Hematopoietic multipotent progenitor cell treated with erythropoietin and hydrocortisone succinate and interleukin-3 and kit ligand, for 6 days (in vitro differentiated cells): Measurements from ENCODE around the gene SNCB.
"Not testable (repeated sequence)": the region's sequence is repeated elsewhere in the genome, so short reads cannot be mapped to it uniquely, and the experiment has no call there.

Source experiments
- DNase-seq: peaks from one replicate; pipeline ENCODE4 v3.0.0-alpha.2; 2015

Gene SNCB

DNA sequence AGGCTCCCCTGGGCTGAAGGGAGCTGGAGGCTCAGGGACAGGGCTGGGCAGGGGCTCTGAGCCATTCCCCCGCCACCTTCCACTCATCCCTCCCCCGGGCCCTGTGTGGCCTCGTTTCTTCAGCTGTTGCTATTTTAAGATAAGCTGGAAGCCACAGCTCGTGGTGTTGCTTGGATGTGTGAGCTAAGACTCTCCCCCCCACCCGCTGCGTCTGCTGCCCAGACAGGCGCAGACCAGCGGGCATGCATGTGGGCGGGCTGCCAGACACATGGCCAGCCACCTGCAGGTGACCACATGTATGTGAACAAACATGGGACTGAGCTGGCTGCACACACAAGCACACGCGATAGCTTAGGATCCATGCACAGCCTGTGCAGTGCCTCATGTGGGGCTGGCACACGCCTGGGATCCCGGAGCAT, 8.7 kb downstream of the SNCB start:
- DNase-seq, result peak; percentile 43

DNA sequence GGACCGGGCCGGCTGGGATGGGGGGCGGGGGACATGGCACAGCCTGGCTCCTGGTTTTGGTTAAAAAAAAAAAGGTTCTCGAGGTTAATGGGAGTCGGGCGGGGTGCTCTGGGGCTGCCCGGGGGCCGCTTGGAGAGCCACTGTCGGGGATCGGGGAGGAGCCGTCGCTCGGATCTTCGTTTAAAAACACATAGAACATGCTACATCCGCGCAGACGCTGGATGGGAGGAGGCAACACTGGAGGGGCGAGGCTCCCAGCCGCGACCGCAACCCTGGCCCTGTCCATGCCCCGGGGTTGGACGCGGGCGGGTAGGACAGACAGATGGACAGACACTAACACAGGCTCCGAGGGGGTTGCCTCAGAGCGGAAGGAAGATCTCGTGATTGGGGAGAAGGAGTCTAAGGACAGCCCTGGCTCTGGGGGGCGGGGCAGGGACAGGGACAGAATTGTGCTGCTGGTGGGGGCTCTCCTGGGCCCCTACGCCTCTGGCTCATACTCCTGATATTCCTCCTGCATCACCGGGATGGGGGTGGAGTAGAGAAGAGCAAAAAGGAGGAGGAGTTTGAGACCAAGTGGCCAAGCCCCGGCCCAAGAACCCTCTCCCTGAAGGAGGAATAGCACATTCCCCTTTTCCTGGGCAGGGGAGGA, 9.9 kb downstream of the SNCB start:
- DNase-seq, result peak; percentile 53

GRCh38 chr5:176619569-176620332, 10.6 kb downstream of the SNCB start:
- no peak for DNase-seq

GRCh38 chr5:176619203-176619568, 11.1 kb downstream of the SNCB start:
- peak; percentile 95 for DNase-seq

- no peak for DNase-seq
These were observed 11.6 kb downstream of the SNCB start for GRCh38 chr5:176618783-176619182.

DNA sequence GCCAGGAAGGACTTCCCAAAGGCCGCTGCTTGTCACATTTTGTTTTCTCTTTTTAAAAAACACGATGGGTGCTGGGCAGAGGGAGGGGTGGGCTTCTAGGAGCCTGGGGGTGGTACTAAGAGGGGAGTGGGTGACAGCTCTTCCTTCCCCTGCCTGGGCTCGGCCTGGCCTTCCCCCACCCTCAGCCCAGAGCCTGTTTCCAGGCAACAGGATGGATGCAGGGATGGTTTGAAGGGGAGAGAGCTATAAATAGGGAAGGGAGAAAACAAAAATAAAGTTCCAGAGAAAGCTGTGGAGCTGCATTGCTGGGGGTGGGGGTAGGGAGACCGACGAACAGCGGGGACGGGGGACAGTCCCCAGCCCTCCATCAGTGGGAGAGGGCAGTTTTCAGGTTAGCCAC, 13.8 kb downstream of the SNCB start:
- no peak for DNase-seq

DNA sequence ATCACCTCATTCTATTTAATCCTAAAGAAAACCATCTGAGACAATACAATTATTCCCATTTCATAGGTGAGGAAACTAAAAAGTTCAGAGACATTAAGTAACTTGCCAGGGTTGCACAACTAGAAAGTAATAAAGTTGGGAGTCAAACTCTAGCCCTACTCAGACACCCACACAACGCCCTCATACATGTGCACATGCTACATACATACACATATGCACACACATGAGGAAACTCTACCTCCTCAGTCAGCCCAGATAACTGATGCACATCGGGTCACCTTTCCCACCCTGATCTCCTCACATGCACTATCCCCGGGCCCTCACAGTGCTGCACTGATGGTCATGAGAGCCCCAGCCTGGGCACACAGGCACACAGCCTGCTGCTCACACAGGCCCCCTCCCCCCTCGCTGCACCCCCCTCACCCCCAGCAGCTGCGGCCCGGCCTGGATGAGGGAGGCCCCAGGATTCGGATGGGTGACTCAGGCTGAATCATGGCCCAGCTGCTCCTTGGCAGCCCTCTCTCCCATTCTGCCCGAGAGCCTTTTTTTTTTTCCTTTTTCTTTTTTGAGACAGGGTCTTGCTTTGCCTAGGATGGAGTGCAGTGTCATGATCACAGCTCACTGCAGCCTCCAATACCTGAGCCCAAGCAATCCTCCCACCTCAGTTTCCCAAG, 15.4 kb downstream of the SNCB start:
- no peak for DNase-seq

- no peak for DNase-seq
These were observed 17.5 kb downstream of the SNCB start for GRCh38 chr5:176612855-176613254.

GRCh38 chr5:176612008-176612407, 18.3 kb downstream of the SNCB start:
- no peak for DNase-seq

- peak; percentile 89 for DNase-seq
These were observed 18.9 kb downstream of the SNCB start for GRCh38 chr5:176611435-176611834.

GRCh38 chr5:176610435-176610773, 19.9 kb downstream of the SNCB start:
- no peak for DNase-seq

DNA sequence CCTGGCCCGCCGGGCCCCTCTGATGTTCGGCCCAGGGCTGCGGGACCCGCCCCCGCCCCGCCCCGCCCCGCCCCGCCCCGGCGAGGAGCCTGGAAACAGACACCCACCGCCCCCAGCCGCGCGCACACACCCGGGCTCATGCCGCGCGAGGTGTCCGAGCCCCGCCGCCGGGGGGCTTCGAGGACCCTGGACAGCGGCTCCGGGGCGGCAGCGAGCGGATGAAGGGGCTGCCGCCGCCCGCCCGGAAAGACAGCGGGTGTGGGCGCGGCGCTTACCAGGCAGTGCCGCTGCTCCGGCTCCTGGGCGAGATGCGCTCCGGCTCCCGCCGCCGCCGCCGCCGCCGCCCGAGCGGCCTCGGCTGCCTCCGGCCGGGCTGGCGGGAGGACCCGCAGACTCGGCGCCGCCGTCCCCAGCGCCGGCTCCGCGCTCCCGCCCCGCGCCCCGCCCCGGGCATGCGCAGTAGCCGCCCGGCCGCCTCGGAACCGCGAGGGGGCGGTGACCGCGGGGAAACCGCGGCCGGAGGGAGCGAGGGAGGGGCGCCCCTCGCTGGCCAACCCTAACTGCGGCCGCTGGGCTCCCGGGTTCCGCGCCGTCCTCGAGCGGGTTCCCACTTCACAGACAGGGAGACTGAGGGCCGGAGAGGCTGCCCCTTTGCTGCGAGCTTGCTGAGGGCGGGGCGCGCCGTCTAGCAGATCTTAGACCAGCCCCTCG, 20.5 kb downstream of the SNCB start, which contains the start of gene GPRIN1:
Gene GPRIN1 (minus strand): TSS at position 433 of the 711 bp plus-strand sequence. CDS start 10,322 bp downstream, outside the sequence.
- peak; percentile 61 for DNase-seq

- no peak for DNase-seq
These were observed 21.2 kb downstream of the SNCB start for GRCh38 chr5:176608937-176609723.

DNA sequence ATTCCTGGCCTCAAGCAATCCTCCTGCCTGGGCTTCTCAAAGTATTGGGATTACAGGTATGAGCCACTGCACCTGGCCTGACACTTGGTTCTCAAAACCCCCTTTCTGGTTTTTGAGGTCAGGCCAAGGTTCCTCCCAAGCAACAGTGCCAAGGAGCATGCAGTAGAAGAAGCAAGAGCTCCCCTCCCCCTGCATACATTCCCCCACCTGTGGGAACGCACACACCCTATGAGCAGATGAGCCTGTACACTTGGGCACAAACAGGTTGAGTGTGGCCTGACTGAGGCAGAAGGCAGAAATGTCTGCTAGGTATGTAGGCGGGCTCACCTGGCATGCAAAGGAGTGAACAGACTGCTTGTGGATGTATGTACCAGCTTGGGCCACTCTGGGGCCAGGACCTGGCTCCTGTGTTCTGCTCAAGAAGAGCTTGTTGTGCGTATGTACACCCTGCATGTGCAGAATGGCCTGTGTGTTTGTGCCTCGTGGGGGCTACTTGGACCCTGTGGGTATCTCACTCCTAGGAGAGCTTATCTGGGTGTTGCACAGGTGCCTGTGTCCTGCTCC, 22.1 kb downstream of the SNCB start:
- DNase-seq, result no peak

- DNase-seq, result no peak
These were observed 23.5 kb downstream of the SNCB start for GRCh38 chr5:176606875-176607274.

GRCh38 chr5:176606032-176606431, 24.3 kb downstream of the SNCB start:
- DNase-seq, result no peak

DNA sequence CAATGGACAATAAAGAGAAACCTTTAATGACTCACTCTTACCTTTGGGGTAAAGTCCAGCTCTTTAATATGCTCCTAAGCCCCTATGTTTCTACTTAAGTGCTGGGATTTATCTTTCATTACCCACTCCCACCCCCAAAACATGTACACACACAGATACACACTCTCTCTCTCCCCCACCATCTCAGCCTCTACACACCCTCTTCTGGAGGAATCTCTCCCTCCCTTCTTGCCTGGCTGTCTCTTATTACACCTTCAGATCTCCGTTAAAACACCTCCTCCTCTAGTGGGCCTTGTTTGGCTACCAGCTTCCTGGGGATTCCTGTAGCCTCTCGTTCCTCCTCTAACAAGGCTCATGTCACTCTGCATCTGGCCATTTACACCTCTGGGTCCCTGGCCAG, 27.2 kb downstream of the SNCB start:
- DNase-seq, result no peak

GRCh38 chr5:176601901-176602482, 28.3 kb downstream of the SNCB start:
- no peak for DNase-seq

GRCh38 chr5:176599749-176600430, 30.4 kb downstream of the SNCB start:
- DNase-seq, result not testable (repeated sequence)

DNA sequence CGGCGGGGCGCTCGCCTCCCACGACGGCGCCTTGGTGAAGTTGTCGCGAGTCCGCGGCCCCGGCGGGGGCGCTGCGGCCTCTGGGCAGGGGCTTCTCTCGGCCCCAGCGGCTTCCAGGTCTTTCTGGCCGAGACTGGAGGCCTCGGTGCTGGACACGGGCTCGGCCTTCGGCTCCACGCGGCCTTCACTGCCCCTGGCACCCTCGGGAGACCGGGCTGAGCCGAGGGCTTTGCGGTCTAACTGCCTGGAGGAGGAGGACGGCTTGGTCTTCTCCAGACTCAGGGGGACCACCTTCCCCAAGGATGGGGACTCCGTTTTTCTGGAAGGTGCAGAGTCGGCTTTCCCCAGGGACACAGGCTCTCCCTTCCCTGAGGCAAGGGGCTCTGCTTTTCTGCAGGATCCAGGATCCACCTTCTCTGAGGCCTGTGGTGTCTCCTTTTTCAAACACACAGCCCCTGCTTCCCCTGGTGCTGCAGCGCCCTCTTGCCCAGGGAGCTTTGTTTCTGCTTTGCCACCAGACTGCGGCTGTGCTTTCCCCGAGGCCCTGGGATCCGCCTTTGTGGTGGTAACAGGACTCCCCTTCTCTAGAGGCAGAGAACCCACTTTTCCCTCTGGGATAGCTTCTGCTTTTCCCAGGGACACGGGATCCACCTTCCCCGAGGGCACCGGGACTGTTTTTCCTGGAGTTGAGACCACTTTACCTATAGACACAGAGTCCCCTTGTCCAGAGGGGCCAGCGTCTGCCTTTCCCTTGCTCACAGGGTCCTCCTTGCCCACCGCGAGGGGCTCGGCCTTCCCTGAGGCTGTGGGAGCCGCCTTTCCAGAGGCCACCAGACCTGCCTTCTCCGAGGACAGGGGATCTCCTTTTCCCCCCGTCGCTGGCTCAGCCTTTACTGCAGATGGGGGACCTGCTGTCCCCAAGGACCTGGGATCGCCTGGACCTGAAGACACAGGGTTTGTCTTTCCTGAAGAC, 32.6 kb downstream of the SNCB start:
- peak; percentile 42 for DNase-seq
